Measurements from ENCODE around the gene ANKRD10.
"Not testable (repeated sequence)": the region's sequence is repeated elsewhere in the genome, so short reads cannot be mapped to it uniquely, and the experiment has no call there.

The ANKRD10 gene

DNA sequence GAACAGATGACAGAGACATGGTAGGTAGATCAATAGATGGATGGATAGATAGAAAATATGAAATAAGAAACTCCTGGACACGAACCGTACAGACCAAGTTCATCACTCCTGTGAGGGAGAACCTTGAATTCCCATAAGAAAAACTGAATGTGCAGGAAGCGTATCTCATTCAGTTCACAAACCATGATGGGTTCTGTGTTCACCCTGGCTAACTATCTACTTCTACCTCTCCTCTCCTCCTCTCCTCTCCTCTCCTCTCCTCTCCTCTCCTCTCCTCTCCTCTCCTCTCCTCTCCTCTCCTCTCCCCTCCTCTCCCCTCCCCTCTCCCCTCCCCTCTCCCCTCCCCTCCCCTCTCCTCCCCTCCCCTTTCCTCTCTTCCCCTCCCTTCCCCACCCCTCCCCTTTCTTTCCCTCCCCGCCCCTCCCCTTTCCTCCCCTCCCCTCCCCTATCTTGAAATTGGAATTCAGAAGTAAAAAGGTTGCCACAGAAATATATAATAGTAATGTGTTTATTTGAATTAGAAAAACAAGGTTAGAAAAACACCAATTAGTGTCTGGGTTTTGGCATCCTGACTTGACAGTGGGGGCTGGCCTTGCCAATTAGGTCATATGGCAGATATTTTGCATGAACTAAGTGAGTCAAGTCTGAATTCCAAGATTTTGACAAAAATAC, 75.9 kb downstream of the ANKRD10 start:
- Histone ChIP-seq H3K4me3 (replicated peaks; ENCODE audit: insufficient read depth, low read length) (no peak overlapping the region), H3K27me3 (ENCODE audit: insufficient read depth, poor library complexity, severe bottlenecking) (peaks cover 2% of the 10 kb centered on the region), H3K27ac (replicated peaks) (no peak overlapping the region)
- no peak for DNase-seq (ENCODE audit: low read depth in 1 of 2, low spot score in 1 of 2)
- TF ChIP-seq, protein P1, sequence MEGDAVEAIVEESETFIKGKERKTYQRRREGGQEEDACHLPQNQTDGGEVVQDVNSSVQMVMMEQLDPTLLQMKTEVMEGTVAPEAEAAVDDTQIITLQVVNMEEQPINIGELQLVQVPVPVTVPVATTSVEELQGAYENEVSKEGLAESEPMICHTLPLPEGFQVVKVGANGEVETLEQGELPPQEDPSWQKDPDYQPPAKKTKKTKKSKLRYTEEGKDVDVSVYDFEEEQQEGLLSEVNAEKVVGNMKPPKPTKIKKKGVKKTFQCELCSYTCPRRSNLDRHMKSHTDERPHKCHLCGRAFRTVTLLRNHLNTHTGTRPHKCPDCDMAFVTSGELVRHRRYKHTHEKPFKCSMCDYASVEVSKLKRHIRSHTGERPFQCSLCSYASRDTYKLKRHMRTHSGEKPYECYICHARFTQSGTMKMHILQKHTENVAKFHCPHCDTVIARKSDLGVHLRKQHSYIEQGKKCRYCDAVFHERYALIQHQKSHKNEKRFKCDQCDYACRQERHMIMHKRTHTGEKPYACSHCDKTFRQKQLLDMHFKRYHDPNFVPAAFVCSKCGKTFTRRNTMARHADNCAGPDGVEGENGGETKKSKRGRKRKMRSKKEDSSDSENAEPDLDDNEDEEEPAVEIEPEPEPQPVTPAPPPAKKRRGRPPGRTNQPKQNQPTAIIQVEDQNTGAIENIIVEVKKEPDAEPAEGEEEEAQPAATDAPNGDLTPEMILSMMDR (IDR thresholded peaks at IDR 0.05; ENCODE audit: insufficient read depth, low read length) = no peak
- no peak for TF ChIP-seq GABPA (IDR thresholded peaks at IDR 0.05; ENCODE audit: low read depth)

DNA sequence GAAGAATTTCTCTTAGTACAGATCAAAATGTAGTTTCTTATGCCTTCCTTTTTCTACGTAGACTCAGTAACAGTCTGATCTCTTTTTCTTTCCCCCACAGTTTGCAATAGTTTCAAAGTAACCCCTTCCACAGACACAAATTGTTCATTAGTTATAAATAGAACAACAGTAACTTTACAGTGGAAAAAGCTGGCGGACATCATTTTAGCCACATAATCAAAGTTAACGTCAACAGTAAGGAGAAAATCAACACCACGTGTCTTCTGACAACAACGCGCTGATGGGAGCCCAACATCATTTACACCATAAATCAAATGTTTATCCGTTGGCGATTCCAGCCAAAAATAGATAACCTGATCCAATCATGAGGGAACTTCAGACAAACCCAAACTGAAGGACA, 76.8 kb downstream of the ANKRD10 start:
- H3K4me3 ChIP-seq (replicated peaks; ENCODE audit: insufficient read depth, low read length) = no peak overlapping the region
- TF ChIP-seq GABPA (IDR thresholded peaks at IDR 0.05; ENCODE audit: low read depth) (no peak), POLR2AphosphoS5 (IDR thresholded peaks at IDR 0.05; ENCODE audit: low read depth) (no peak), SPI1 (IDR thresholded peaks at IDR 0.05; ENCODE audit: borderline replicate concordance, low read depth) (no peak)
- TF ChIP-seq, protein P2, sequence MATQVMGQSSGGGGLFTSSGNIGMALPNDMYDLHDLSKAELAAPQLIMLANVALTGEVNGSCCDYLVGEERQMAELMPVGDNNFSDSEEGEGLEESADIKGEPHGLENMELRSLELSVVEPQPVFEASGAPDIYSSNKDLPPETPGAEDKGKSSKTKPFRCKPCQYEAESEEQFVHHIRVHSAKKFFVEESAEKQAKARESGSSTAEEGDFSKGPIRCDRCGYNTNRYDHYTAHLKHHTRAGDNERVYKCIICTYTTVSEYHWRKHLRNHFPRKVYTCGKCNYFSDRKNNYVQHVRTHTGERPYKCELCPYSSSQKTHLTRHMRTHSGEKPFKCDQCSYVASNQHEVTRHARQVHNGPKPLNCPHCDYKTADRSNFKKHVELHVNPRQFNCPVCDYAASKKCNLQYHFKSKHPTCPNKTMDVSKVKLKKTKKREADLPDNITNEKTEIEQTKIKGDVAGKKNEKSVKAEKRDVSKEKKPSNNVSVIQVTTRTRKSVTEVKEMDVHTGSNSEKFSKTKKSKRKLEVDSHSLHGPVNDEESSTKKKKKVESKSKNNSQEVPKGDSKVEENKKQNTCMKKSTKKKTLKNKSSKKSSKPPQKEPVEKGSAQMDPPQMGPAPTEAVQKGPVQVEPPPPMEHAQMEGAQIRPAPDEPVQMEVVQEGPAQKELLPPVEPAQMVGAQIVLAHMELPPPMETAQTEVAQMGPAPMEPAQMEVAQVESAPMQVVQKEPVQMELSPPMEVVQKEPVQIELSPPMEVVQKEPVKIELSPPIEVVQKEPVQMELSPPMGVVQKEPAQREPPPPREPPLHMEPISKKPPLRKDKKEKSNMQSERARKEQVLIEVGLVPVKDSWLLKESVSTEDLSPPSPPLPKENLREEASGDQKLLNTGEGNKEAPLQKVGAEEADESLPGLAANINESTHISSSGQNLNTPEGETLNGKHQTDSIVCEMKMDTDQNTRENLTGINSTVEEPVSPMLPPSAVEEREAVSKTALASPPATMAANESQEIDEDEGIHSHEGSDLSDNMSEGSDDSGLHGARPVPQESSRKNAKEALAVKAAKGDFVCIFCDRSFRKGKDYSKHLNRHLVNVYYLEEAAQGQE (IDR thresholded peaks at IDR 0.05; ENCODE audit: insufficient replicate concordance, low read depth) = no peak
- TF ChIP-seq, protein P1 (IDR thresholded peaks at IDR 0.05; ENCODE audit: insufficient read depth, low read length) = no peak
- no peak overlapping the region for H3K27ac ChIP-seq (replicated peaks)
- no peak for DNase-seq (ENCODE audit: low read depth in 1 of 2, low spot score in 1 of 2)
- H3K27me3 ChIP-seq (ENCODE audit: insufficient read depth, poor library complexity, severe bottlenecking) = peaks cover 7% of the 10 kb centered on the region

DNA sequence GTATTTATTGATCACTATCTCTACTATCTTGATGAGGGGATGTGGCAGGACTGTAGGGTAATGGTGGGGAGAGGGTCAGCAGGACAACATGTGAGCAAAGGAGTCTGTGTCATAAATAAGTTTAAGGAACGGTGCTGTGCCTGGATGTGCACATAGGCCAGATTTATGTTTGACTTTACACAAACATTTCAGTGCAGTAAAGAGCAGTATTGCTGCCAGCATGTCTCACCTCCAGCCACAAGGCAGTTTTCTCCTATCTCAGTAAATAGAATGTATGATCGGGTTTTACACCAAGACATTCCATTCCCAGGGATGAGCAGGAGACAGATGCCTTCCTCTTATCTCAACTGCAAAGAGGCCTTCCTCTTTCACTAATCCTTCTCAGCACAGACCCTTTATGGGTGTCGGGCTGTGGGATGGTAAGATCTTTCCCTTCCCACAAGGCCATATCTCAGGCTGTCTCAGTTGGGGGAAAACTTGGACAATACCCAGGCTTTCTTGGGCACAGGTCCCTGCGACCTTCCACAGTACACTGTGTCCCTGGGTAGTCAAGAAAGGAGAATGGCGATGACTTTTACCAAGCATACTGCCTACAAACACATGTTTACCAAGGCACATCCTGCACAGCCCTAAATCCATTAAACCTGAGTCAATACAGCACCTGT, 77.3 kb downstream of the ANKRD10 start:
- H3K27ac ChIP-seq (replicated peaks); H3K27me3 ChIP-seq (ENCODE audit: insufficient read depth, poor library complexity, severe bottlenecking); DNase-seq (ENCODE audit: low read depth in 1 of 2, low spot score in 1 of 2); H3K4me3 ChIP-seq (replicated peaks; ENCODE audit: insufficient read depth, low read length): not testable (repeated sequence)

DNA sequence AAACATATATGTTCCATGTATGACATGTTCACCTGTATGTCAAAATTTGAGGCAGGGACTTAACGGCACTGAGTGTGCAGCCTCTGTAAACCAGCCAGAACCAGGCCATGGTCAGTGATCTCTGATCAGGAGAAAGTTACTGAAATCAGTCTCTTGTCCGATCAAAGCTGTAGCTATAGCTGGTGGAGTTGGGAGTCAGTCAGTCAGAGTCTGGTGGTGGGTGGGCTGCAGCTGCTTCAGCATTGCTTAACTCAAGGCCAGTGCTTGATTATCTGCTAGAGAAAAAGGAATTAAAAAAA, 78.3 kb downstream of the ANKRD10 start:
- H3K4me3 ChIP-seq (replicated peaks; ENCODE audit: insufficient read depth, low read length) = no peak overlapping the region
- no peak overlapping the region for H3K27ac ChIP-seq (replicated peaks)
- TF ChIP-seq, protein P1 (IDR thresholded peaks at IDR 0.05; ENCODE audit: insufficient read depth, low read length) = no peak
- no peak for TF ChIP-seq GABPA (IDR thresholded peaks at IDR 0.05; ENCODE audit: low read depth)
- no peak for TF ChIP-seq SPI1 (IDR thresholded peaks at IDR 0.05; ENCODE audit: borderline replicate concordance, low read depth)
- TF ChIP-seq, protein P2 (IDR thresholded peaks at IDR 0.05; ENCODE audit: insufficient replicate concordance, low read depth) = no peak
- no peak for TF ChIP-seq POLR2AphosphoS5 (IDR thresholded peaks at IDR 0.05; ENCODE audit: low read depth)
- no peak for DNase-seq (ENCODE audit: low read depth in 1 of 2, low spot score in 1 of 2)
- peaks cover 4% of the 10 kb centered on the region for H3K27me3 ChIP-seq (ENCODE audit: insufficient read depth, poor library complexity, severe bottlenecking)

Measured in HL-60 (cell line).